K562 (cell line): ENCODE measurements around the gene RSU1. TPM values are rescaled to one million over a fixed set of nuclear protein-coding genes. Genes with fewer than 3 reads are reported as not detected.

Source experiments
- ATAC-seq: fragments of 200-7000 bp; cut with Tn5 transposase; 3 replicates; pipeline ENCODE4 v1.9.1; 2020; ENCODE audit warnings: moderate library complexity
- BruUV-seq: library from RNA; stranded (reverse); fragments of 400-500 nt; replicated peaks from 2 replicates; lab custom pipeline; 2021; lab: Mats Ljungman, UMichigan
- CTCF ChIA-PET: fragments of 300-600 bp; formaldehyde crosslinking; extraction: SDS; loops from one replicate; lab custom pipeline; 2021; ENCODE audit warnings: low intra/inter-chr PET ratio; lab: Yijun Ruan, JAX
- POLR2A ChIA-PET: fragments of 300-600, 350-650 bp; sonication (Branson Sonifier 250); formaldehyde crosslinking; extraction: SDS; loops from one replicate; lab custom pipeline; 2021; ENCODE audit warnings: antibody characterized with exemption, inconsistent platforms; lab: Yijun Ruan, JAX
- DNase-seq, 4 experiments: peaks; one replicate each; pipeline versions ENCODE4 v3.0.0 to v3.0.0-alpha.2; 2011 to 2018; ENCODE audit warnings: low spot score in 3 of 4, mixed read lengths in 3 of 4; ENCODE audit errors: extremely low read depth in 1 of 4
- FAIRE-seq: peaks from 2 replicates; lab custom pipeline; 2011; peaks lifted over from hg19 to GRCh38; lab: Jason Lieb, UNC
- H2AFZ ChIP-seq: 2 replicates; pipeline ENCODE4 v1.6.0; 2011; ENCODE audit warnings: low read depth, low read length, control low read depth, inconsistent platforms
- H3K27ac ChIP-seq: fragments of 200-600 bp; 3 replicates; pipeline ENCODE4 v1.8.0; 2011; ENCODE audit warnings: low read depth, mild to moderate bottlenecking, control low read depth, inconsistent platforms, low read length, moderate library complexity, mixed read lengths; ENCODE audit errors: extremely low read depth
- H3K27me3 ChIP-seq, 2 experiments: fragments of 300-600 bp in 1 of 2; 2 replicates in 1 of 2; 3 replicates in 1 of 2; pipeline versions ENCODE4 v1.6.0 to v1.8.0; 2011; ENCODE audit warnings: inconsistent platforms in 2 of 2, low read length in 2 of 2, mild to moderate bottlenecking in 1 of 2, mixed read lengths in 1 of 2, moderate library complexity in 1 of 2; ENCODE audit not compliant: control insufficient read depth in 2 of 2, insufficient read depth in 2 of 2
- H3K36me3 ChIP-seq: fragments of 300-600 bp; 3 replicates; pipeline ENCODE4 v1.8.0; 2011; ENCODE audit warnings: mild to moderate bottlenecking, low read length, inconsistent platforms; ENCODE audit not compliant: control insufficient read depth, insufficient read depth
- H3K4me1 ChIP-seq, 2 experiments: fragments of 200-600 bp in 1 of 2; replicated peaks in 1 of 2; 2 replicates in 1 of 2; 3 replicates in 1 of 2; pipeline versions ENCODE4 v1.5.1 to v1.8.0; 2011; ENCODE audit warnings: inconsistent platforms in 2 of 2, low read length in 2 of 2, mild to moderate bottlenecking in 1 of 2, mixed read lengths in 1 of 2, moderate library complexity in 1 of 2; ENCODE audit not compliant: control insufficient read depth in 2 of 2, insufficient read depth in 2 of 2
- H3K4me2 ChIP-seq: 2 replicates; pipeline ENCODE4 v1.6.1; 2011; ENCODE audit warnings: low read length, control low read depth, inconsistent platforms, mixed read lengths; ENCODE audit not compliant: insufficient read depth
- H3K4me3 ChIP-seq: fragments of 200-600 bp; sonication (generic), shearing (Covaris generic); 2 replicates; pipeline ENCODE4 v1.5.1; 2016; ENCODE audit warnings: control low read depth, inconsistent platforms
- H3K79me2 ChIP-seq: fragments of 200-600 bp; 3 replicates; pipeline ENCODE4 v1.8.0; 2011; ENCODE audit warnings: low read length, inconsistent platforms; ENCODE audit not compliant: control insufficient read depth, insufficient read depth
- H3K9ac ChIP-seq, 2 experiments: 2 replicates each; pipeline versions ENCODE4 v1.6.0 to v1.6.1; 2011; ENCODE audit warnings: low read depth in 2 of 2, low read length in 2 of 2, control low read depth in 1 of 2, inconsistent platforms in 1 of 2, mild to moderate bottlenecking in 1 of 2, mixed read lengths in 1 of 2; ENCODE audit not compliant: insufficient read depth in 1 of 2
- H3K9me1 ChIP-seq: one replicate; pipeline ENCODE4 v1.6.0; 2011; ENCODE audit warnings: inconsistent platforms, mild to moderate bottlenecking, low read length, moderate library complexity; ENCODE audit not compliant: control insufficient read depth, insufficient read depth
- H3K9me3 ChIP-seq: replicated peaks from 2 replicates; pipeline ENCODE4 v1.5.1; 2011; ENCODE audit warnings: low read depth, low read length, inconsistent platforms; ENCODE audit not compliant: control insufficient read depth, insufficient read depth
- H4K20me1 ChIP-seq: replicated peaks from 2 replicates; pipeline ENCODE4 v1.6.1; 2011; ENCODE audit warnings: low read length, inconsistent platforms, mixed read lengths; ENCODE audit not compliant: control insufficient read depth, insufficient read depth
- CHD4 ChIP-seq: fragments of 200-600 bp; sonication (generic); IDR thresholded peaks from 3 replicates; pipeline ENCODE4 v1.6.1; 2012; ENCODE audit warnings: low read depth, mild to moderate bottlenecking, mixed read lengths, low read length, inconsistent platforms; ENCODE audit not compliant: insufficient read depth, insufficient replicate concordance, poor library complexity, severe bottlenecking
- DIDO1 ChIP-seq: fragments of 450-650 bp; IDR thresholded peaks from 2 replicates; pipeline ENCODE4 v1.6.1; 2016; ENCODE audit warnings: low read depth, missing biosample characterization, missing genetic modification characterization
- EP400 ChIP-seq: fragments of 450-650 bp; IDR thresholded peaks from 2 replicates; pipeline ENCODE4 v1.6.1; 2017; ENCODE audit warnings: antibody characterized with exemption, mild to moderate bottlenecking, moderate library complexity
- HDAC6 ChIP-seq: IDR thresholded peaks from 2 replicates; pipeline ENCODE4 v1.6.1; 2012; ENCODE audit warnings: low read depth, mild to moderate bottlenecking, control low read depth, inconsistent platforms, low read length, moderate library complexity
- HEY1 ChIP-seq: fragments of 250-450 bp; sonication (Bioruptor Pico); IDR thresholded peaks from 2 replicates; pipeline ENCODE4 v1.5.0; 2020; ENCODE audit warnings: mild to moderate bottlenecking, moderate library complexity, borderline replicate concordance
- HSF4 ChIP-seq: fragments of 250-450 bp; sonication (Bioruptor Pico); IDR thresholded peaks from 2 replicates; pipeline ENCODE4 v2.1.2; 2022; ENCODE audit warnings: mild to moderate bottlenecking, moderate library complexity, borderline replicate concordance
- NCOA1 ChIP-seq: fragments of 450-650 bp; IDR thresholded peaks from 2 replicates; pipeline ENCODE4 v1.6.1; 2016; ENCODE audit warnings: low read depth
- PCBP2 ChIP-seq: fragments of 200-400 bp; formaldehyde crosslinking; IDR thresholded peaks from 2 replicates; pipeline ENCODE4 v1.6.1; 2018; ENCODE audit warnings: low read length, low read depth, mild to moderate bottlenecking, moderate library complexity; ENCODE audit not compliant: poor library complexity, severe bottlenecking
- RFX7 ChIP-seq: fragments of 250-450 bp; sonication (Bioruptor Pico); IDR thresholded peaks from 2 replicates; pipeline ENCODE4 v1.5.1; 2021; ENCODE audit warnings: mild to moderate bottlenecking
- ZNF347 ChIP-seq: fragments of 450-650 bp; formaldehyde crosslinking; IDR thresholded peaks from 2 replicates; pipeline ENCODE4 v1.4.0; 2020; ENCODE audit warnings: low read depth, mild to moderate bottlenecking, moderate library complexity
- ZNF384 ChIP-seq: IDR thresholded peaks from 2 replicates; pipeline ENCODE4 v1.6.1; 2012; ENCODE audit warnings: low read depth, low read length, improper control_type of control experiment
- WGBS: fragments of 100-300 bp; shearing (Covaris generic); methylation state at CpG from one replicate; pipeline ENCODE4 v1.1.6; 2016; ENCODE audit warnings: low coverage, mixed read lengths; ENCODE audit not compliant: insufficient coverage; ENCODE audit errors: missing lambda C conversion rate; 5-methylcytosine and 5-hydroxymethylcytosine counted together
- in situ Hi-C: fragments of 300-500 bp; cut with MboI; formaldehyde crosslinking; loops from 4 replicates; pipeline ENCODE4 v1.15.0; 2018; ENCODE audit warnings: inconsistent platforms, mixed read lengths
- intact Hi-C: fragments of 100-400 bp; cut with micrococcal nuclease; formaldehyde crosslinking; loops from 2 replicates; pipeline ENCODE4 v1.14.2; 2022
- polyA plus RNA-seq, 8 experiments: library from polyadenylated mRNA; depleted of rRNA in 4 of 8; stranded (reverse) in 5 of 8; unstranded in 3 of 8; fragments of >200 nt; fragmentation: Nextera tagmentation in 2 of 8; fragmentation: Illumina TruSeq in 1 of 8; extraction: Ambion mirVana in 2 of 8; extraction: Trizol in 1 of 8; gene quantifications; 2 replicates each; pipeline versions ENCODE4 v1.2.1 to v1.2.3, GENCODE V29; 2011 to 2014; ENCODE audit warnings: inconsistent platforms in 1 of 8, missing spikeins in 1 of 8
- total RNA-seq, 7 experiments: library from RNA; depleted of rRNA in 6 of 7; stranded (reverse); fragments of >200 nt in 6 of 7; fragmentation: Illumina TruSeq in 2 of 7; extraction: Trizol in 2 of 7; gene quantifications; 2 replicates each; pipeline versions ENCODE4 v1.2.1 to v1.2.3, GENCODE V29; 2011 to 2021; ENCODE audit warnings: low replicate concordance in 1 of 7
- TF ChIP-seq, protein P1 (sequence below): fragments of 250-450 bp; sonication (Bioruptor Pico); IDR thresholded peaks from 2 replicates; pipeline ENCODE4 v1.5.0; 2020; ENCODE audit warnings: mild to moderate bottlenecking, borderline replicate concordance
- TF ChIP-seq, protein P2 (sequence below): fragments of 450-650 bp; formaldehyde crosslinking; IDR thresholded peaks from 2 replicates; pipeline ENCODE4 v1.4.0; 2020; ENCODE audit warnings: mild to moderate bottlenecking, moderate library complexity
- TF ChIP-seq, protein P3 (sequence below), 3 experiments: fragments of 200-800 bp in 1 of 3; sonication (Bioruptor generic) in 1 of 3; sonication (generic) in 1 of 3; formaldehyde crosslinking in 1 of 3; IDR thresholded peaks; 2 replicates each; pipeline versions ENCODE4 v1.6.1 to v1.8.0; 2016 to 2022; ENCODE audit warnings: mild to moderate bottlenecking in 2 of 3, missing compliant biosample characterization in 2 of 3, missing genetic modification characterization in 2 of 3, missing genetic modification reagents in 1 of 3

RSU1 gene
- total and polyA plus RNA-seq, 9 of the 15 experiments (the other 6 are each of a cell fraction or from before 2014, with no cell fraction given) = 18.8 to 67.3 (median 31.5) TPM

- TF ChIP-seq HEY1 = no peak
- no peak for TF ChIP-seq HSF4
- TF ChIP-seq EP400 = no peak
- TF ChIP-seq, protein P1, sequence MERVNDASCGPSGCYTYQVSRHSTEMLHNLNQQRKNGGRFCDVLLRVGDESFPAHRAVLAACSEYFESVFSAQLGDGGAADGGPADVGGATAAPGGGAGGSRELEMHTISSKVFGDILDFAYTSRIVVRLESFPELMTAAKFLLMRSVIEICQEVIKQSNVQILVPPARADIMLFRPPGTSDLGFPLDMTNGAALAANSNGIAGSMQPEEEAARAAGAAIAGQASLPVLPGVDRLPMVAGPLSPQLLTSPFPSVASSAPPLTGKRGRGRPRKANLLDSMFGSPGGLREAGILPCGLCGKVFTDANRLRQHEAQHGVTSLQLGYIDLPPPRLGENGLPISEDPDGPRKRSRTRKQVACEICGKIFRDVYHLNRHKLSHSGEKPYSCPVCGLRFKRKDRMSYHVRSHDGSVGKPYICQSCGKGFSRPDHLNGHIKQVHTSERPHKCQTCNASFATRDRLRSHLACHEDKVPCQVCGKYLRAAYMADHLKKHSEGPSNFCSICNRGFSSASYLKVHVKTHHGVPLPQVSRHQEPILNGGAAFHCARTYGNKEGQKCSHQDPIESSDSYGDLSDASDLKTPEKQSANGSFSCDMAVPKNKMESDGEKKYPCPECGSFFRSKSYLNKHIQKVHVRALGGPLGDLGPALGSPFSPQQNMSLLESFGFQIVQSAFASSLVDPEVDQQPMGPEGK (CRISPR knock-in tag) = no peak
Measured at GRCh38 chr10:16745061-16745460, 72.2 kb downstream of the RSU1 start (continued).

DNA sequence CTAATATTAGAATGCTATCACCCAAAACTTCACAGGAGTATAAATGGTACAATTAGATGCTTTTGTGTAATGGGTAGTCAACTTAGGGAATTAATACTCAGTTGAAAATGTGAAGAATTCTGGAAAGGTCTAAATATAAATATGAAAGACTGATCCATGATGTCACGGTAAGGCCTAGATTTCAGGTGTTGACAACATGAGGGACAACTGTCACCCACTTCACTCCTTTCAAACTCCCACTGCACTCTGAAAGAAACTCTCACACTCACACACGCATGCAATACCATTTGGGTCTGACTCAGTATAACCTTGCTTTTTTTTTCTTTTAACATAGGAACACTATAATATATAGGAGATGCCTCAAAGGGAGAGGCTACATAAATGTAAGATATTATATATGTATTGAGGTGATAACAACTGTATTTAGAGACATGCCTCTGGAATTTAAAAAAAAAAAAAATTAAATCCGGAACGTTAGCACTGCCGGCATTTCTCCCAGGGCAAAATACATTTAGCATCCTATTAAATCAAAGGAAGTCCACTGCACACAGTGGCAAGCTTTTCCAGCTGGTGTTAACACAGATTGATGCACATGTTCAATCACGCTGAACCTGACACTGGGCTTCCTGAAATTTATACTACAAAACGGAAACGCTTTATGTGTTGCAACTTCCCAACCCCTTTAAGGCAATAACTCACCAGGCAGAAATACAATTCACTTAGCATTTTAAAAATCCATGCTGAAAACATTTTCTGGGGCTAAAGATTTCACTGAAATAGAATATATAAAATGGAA is 74.9 kb downstream of the RSU1 start:
- Histone ChIP-seq H3K4me1 (no peaks in the 10 kb centered on the region), H3K4me2 (no peak overlapping the region), H3K27me3 (no peaks in the 10 kb centered on the region), H3K4me3 (no peak overlapping the region), H3K27ac (no peak overlapping the region), H4K20me1 (no peaks in the 10 kb centered on the region), H3K36me3 (no peaks in the 10 kb centered on the region), H2AFZ (no peak overlapping the region), H3K9me1 (no peaks in the 10 kb centered on the region), H3K79me2 (no peaks in the 10 kb centered on the region), H3K9ac (no peak overlapping the region), H3K9me3 (no peaks in the 10 kb centered on the region)
- no TSS peak for BruUV-seq
- no peak for ATAC-seq
- in situ Hi-C loops = no loop called here
- 57% methylated on average over 8 of the region's 8 CpGs for WGBS
- DNase-seq = no peak
- intact Hi-C loops = no loop called here
- POLR2A ChIA-PET = interaction anchor here (0.6 kb wide), 1 partner anchor 162 kb away, joined by 4 read pairs; no protein-coding TSS in a partner anchor
- FAIRE-seq = no peak
- CTCF ChIA-PET = no interaction called here
- no peak for TF ChIP-seq DIDO1
- TF ChIP-seq NCOA1 = no peak
- TF ChIP-seq, protein P2, sequence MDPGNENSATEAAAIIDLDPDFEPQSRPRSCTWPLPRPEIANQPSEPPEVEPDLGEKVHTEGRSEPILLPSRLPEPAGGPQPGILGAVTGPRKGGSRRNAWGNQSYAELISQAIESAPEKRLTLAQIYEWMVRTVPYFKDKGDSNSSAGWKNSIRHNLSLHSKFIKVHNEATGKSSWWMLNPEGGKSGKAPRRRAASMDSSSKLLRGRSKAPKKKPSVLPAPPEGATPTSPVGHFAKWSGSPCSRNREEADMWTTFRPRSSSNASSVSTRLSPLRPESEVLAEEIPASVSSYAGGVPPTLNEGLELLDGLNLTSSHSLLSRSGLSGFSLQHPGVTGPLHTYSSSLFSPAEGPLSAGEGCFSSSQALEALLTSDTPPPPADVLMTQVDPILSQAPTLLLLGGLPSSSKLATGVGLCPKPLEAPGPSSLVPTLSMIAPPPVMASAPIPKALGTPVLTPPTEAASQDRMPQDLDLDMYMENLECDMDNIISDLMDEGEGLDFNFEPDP (CRISPR knock-in tag) = no peak
- TF ChIP-seq, protein P3, sequence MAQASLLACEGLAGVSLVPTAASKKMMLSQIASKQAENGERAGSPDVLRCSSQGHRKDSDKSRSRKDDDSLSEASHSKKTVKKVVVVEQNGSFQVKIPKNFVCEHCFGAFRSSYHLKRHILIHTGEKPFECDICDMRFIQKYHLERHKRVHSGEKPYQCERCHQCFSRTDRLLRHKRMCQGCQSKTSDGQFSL (CRISPR knock-in tag; IDR thresholded peaks at IDR 0.05) = no peak
- TF ChIP-seq, protein P3 (tag; IDR thresholded peaks at IDR 0.05) = no peak
- TF ChIP-seq ZNF347 (CRISPR knock-in tag) = no peak
- no peak for TF ChIP-seq RFX7 (CRISPR knock-in tag)
- no peak for TF ChIP-seq HDAC6
- TF ChIP-seq ZNF384 = no peak
- no peak for TF ChIP-seq CHD4
- TF ChIP-seq PCBP2 = no peak
